Hematopoietic multipotent progenitor cell treated with erythropoietin and hydrocortisone succinate and interleukin-3 and kit ligand, for 15 days (in vitro differentiated cells): ENCODE results near the gene VPS37B.

Experiments used
- DNase-seq: peaks from one replicate; pipeline ENCODE4 v3.0.0-alpha.2; 2015; ENCODE audit warnings: low spot score

Gene VPS37B

DNA sequence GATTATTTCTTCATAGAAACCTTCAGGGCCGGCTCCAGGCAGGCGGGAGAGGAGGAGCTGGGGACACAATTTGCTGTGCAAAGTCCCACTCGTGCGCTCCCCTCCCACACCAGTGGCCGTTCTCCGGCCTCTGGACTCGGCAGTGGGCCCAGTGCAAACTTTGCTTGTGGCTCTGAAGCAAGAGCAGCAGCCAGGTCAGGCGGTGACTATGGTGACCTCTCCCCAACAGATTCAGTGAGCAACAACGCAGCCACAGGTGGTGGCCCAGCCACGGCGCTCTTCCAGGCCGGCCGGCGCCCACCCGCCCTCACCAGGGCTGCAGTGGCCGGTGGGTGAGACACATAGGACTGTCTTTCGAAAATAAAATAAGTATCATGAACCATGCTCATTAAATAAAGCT is 29.5 kb downstream of the VPS37B start:
- DNase-seq: no peak

DNA sequence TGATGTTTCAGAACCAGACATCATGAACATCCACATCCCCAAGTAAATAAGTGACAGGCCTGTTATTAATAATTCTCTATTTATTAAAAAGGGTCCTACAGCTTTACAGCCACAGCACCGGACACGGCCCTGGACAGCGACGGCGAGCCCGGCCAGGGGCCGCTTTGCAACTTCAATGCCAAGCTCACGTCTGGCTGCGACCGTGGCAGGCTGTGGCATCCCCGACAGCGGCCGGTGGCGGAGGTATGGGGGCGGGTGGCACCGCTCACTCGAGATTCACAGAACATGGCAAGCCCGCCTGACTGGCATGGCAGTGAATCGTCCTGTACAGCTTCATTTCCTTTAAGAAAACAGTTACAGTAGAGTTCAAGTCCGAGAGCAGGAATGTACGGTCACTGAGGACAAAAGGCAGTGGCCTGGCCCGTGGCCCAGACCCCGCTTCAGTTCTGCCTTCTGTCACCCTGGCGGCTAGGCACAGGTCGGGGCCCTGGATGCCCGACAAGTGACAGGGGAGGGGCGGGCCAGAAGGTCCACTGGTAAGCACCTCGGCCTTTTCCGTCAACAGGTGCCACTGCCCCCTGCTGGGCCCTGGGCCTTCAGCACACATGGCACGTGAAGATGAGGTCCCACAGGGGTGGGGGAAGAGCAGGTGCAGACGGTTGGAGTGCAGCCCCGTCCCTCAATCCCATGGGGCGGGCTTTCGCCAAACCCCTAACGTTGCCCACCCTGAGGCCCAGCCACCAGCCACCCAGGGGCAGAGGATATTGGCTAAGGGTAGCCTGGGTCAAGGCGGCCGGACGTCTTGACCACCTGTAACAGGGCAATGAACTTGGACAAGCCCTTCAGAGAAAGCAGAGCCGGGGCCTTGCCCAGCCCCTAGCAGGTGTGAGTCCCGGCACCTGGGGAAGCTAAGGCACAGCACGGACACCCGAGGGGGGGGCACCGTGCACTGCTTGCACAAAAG is 30.4 kb downstream of the VPS37B start:
- DNase-seq: no peak

GRCh38 chr12:122864894-122865253 is 31.1 kb downstream of the VPS37B start:
- DNase-seq: no peak

- no peak for DNase-seq
Measured at GRCh38 chr12:122862872-122863701, 32.8 kb downstream of the VPS37B start.

- no peak for DNase-seq
Measured at GRCh38 chr12:122862110-122862634, 33.8 kb downstream of the VPS37B start.

- no peak for DNase-seq
Measured at GRCh38 chr12:122861587-122861970, 34.3 kb downstream of the VPS37B start.

- DNase-seq: no peak
Measured at GRCh38 chr12:122860854-122861586, 34.9 kb downstream of the VPS37B start.

DNA sequence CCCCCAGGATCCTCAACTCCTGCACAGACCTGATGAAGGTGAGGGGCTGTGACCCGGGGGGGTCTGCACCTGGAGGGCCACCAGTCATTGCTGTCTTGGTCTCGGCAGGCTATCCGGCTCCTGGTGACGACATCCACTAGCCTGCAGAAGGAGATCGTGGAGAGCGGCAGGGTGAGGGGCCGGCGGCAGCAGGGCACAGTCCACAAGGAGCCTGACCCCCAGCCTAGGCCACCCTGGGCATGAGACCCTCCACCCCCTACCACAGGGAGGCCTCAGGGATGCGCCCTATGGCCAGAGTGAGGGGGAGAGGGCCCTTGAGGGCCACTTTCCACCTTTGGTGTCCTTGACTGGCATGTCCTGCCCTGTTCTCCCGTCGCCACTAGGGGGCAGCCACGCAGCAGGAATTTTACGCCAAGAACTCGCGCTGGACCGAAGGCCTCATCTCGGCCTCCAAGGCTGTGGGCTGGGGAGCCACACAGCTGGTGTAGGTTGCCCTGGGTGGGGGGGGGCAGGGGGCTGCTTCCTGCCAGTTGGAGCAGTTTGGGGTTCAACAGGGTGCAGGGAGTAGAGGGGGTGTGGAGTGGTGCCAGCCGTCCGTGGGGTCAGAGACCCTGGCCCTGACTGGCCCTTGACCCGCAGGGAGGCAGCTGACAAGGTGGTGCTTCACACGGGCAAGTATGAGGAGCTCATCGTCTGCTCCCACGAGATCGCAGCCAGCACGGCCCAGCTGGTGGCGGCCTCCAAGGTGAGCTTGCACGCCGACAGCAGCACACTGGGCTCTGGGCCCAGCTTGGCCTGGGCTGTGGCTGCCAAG is 35.7 kb downstream of the VPS37B start:
- DNase-seq: peak; percentile 82

GRCh38 chr12:122859303-122860039 is 36.5 kb downstream of the VPS37B start:
- no peak for DNase-seq

DNA sequence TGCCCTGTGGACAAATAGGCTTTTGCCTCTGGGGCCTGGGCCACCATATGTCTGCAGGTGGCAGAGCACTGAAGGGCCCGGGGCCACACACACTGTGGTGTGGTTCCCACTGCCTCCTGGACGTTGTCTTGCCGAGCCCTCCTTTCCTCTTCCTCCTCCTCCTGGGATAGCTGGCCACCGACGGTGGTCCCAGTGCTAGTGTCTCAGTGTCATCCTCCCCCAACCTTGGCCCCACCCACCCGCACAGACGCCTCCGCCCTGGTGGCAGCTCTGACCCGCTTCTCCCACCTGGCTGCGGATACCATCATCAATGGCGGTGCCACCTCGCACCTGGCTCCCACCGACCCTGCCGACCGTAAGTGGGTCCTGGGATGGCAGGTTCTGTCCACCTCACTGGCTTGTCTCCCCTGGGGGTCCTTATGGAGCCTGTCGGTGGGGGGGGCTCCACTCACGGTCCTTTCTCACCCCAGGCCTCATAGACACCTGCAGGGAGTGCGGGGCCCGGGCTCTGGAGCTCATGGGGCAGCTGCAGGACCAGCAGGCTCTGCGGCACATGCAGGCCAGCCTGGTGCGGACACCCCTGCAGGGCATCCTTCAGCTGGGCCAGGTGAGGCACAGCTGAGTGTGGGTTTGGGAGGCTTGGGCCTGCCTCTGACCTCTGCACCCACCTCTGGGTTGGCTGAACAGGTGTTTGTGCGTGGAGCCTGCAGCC is 37.2 kb downstream of the VPS37B start:
- no peak for DNase-seq

GRCh38 chr12:122858171-122858570 is 37.8 kb downstream of the VPS37B start:
- DNase-seq: no peak

DNA sequence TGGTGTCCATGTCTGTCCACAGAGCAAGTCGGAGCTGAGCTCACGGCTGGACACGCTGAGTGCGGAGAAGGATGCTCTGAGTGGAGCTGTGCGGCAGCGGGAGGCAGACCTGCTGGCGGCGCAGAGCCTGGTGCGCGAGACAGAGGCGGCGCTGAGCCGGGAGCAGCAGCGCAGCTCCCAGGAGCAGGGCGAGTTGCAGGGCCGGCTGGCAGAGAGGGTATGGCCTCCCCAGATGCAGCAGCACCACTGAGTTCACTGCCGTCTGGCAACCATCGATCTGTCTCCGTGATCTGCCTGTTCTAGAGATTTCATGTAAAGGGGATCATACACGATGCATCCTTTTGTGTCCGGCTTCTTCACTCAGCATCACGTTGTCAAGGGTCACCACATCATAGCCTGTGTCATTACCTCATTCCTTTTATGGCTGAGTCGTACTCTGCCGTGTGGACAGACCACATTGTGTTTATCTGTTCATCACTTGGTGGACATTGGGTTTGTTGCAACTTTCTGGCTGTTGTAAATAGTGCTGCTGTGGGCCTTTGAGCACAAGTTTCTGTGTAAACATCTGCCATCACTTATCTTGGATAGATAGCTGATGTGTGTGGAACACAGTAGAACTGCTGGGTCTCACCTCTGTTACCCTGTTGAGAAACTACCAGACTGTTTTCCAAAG is 38.8 kb downstream of the VPS37B start:
- no peak for DNase-seq

DNA sequence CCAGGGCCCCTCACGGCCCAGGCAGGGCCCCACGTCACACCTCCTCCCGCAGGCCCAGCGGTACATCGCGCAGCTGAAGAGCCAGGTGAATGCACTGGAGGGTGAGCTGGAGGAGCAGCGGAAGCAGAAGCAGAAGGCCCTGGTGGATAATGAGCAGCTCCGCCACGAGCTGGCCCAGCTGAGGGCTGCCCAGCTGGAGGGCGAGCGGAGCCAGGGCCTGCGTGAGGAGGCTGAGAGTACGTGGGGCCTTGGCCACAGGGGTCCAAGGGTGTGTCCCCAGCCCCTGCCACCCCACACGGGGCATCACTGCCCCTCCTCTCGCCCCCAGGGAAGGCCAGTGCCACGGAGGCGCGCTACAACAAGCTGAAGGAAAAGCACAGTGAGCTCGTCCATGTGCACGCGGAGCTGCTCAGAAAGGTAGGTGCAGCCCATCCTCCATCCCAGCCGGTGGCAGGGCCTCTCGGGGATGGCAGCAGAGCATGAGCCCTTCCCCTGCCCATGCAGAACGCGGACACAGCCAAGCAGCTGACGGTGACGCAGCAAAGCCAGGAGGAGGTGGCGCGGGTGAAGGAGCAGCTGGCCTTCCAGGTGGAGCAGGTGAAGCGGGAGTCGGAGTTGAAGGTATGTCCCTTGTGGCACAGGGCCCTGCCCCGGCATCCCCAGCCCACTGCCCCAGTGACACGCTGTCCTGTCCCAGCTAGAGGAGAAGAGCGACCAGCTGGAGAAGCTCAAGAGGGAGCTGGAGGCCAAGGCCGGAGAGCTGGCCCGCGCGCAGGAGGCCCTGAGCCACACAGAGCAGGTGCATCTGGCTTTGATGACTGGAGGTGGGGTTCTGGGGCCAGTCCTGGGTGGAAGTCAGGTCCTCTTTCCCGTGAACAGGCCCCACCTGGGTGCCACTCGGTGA is 39.7 kb downstream of the VPS37B start:
- no peak for DNase-seq

GRCh38 chr12:122855071-122855829 is 40.7 kb downstream of the VPS37B start:
- DNase-seq: no peak

- no peak for DNase-seq
Measured at GRCh38 chr12:122854554-122854953, 41.4 kb downstream of the VPS37B start.

- DNase-seq: no peak
Measured at GRCh38 chr12:122853582-122854245, 42.2 kb downstream of the VPS37B start.
